Cardiac atrium fibroblast (primary cell): ENCODE measurements around the gene ZBTB8B. TPM values are rescaled to one million over a fixed set of nuclear protein-coding genes. Genes with fewer than 3 reads are reported as not detected.

Source experiments
- total RNA-seq: library from RNA; depleted of rRNA; stranded (reverse); fragments of >200 nt; gene quantifications from 2 replicates; pipeline ENCODE4 v1.2.3, GENCODE V29; 2015

ZBTB8B gene
- under 0.01 and 0.16 TPM in 2 replicates for total RNA-seq

GRCh38 chr1:32464716-32465577 is at the start of gene ZBTB8B:
ZBTB8B (plus strand) TSS chr1:32465072; CDS start chr1:32470625, 5,553 bp downstream.

Other genes with a start within 250 kb of the ZBTB8B start
- 11.9 and 14.7 TPM in 2 replicates for gene TMEM234, start 242.7 kb upstream of the ZBTB8B start, total RNA-seq
- 263 and 299 TPM in 2 replicates for gene EIF3I, start 242.7 kb upstream of the ZBTB8B start, total RNA-seq
- gene FAM167B, start 217.8 kb upstream of the ZBTB8B start, total RNA-seq = 2.8 TPM in 1 of 2 replicates, not detected in the other
- 0.49 TPM in 1 of 2 replicates, not detected in the other for gene LCK, start 213.8 kb upstream of the ZBTB8B start, total RNA-seq
- 67.1 and 70.9 TPM in 2 replicates for gene HDAC1, start 173.0 kb upstream of the ZBTB8B start, total RNA-seq
- gene MARCKSL1, start 128.8 kb upstream of the ZBTB8B start, total RNA-seq = 268 and 400 TPM in 2 replicates
- 0.18 and 0.97 TPM in 2 replicates for gene FAM229A, start 102.6 kb upstream of the ZBTB8B start, total RNA-seq
- gene TSSK3, start 102.5 kb upstream of the ZBTB8B start, total RNA-seq = 0.32 TPM in 1 of 2 replicates, not detected in the other
- gene BSDC1, start 70.6 kb upstream of the ZBTB8B start, total RNA-seq = 65.9 and 67.7 TPM in 2 replicates
- 3.7 and 4.3 TPM in 2 replicates for gene ZBTB8A, start 74.4 kb downstream of the ZBTB8B start, total RNA-seq
- 24.8 and 29.1 TPM in 2 replicates for gene ZBTB8OS, start 185.5 kb downstream of the ZBTB8B start, total RNA-seq
- 73.7 and 74.2 TPM in 2 replicates for gene RBBP4, start 186.1 kb downstream of the ZBTB8B start, total RNA-seq
- 31.2 and 45.2 TPM in 2 replicates for gene SYNC, start 237.7 kb downstream of the ZBTB8B start, total RNA-seq